Stimulated activated CD8-positive, alpha-beta memory T cell treated with anti-CD3 and anti-CD28 coated beads, Interleukin-7, amount 100 ng/mL, for 24 hours (primary cell): Measurements from ENCODE around the gene CPED1.
"Not testable (repeated sequence)": the region's sequence is repeated elsewhere in the genome, so short reads cannot be mapped to it uniquely, and the experiment has no call there.

Experiments
- DNase-seq: peaks from one replicate; pipeline ENCODE4 v3.0.0-alpha.2; 2020; ENCODE audit warnings: low read depth

CPED1 gene

DNA sequence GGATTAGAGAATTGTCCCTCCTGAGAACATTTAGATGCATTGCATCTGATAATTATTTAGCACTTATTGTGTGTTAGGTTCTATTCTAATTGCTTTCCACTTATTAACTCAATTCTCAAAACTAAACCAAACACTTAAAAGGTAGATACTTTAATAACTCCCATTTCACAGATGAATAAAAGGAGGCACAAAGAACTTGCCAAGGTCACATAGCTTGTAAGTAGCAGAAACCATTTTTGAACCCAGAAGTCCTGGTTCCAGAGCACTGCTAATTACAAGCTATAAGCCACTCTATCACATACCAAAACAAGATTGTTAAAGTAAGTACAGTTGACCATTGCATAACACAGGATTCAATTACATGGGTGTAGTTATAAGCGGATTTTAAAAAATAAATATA lies 164.9 kb downstream of the CPED1 start:
- no peak for DNase-seq

DNA sequence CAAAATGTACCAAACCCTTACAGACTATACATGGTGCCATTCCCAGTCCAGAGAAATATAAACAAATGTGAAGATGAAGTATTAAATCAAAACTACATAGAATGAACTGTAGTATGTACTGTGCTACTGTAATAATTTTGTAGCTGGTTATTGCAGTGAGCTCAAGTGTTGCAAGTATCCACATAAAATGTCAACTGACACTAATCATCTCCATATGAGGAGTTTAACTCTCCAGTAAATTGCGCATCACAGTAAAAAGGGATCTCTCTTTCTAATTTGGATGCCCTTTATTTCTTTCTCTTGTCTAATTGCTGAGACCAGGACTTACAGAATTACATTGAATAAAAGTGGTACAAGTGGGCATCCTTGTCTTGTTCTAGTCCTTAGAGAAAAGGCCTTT lies 165.5 kb downstream of the CPED1 start:
- DNase-seq = no peak

DNA sequence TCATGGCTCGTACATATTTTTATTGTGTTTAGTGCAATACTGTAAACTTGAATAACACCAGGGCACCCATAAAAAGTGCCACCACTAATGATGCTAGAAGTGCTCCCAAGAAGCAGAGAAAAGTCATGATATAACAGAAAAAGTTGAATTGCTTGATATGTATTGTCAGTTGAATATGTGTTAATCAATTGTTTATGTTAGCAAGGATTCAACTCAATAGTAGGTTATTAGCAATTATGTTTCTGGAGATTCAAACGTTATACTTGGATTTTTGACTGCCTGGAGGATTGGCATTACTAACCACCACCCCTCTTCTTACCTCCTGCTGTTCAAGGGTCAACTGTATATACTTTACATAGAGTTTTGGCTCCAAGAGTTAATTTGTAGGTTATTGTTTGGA lies 168.3 kb downstream of the CPED1 start:
- no peak for DNase-seq

DNA sequence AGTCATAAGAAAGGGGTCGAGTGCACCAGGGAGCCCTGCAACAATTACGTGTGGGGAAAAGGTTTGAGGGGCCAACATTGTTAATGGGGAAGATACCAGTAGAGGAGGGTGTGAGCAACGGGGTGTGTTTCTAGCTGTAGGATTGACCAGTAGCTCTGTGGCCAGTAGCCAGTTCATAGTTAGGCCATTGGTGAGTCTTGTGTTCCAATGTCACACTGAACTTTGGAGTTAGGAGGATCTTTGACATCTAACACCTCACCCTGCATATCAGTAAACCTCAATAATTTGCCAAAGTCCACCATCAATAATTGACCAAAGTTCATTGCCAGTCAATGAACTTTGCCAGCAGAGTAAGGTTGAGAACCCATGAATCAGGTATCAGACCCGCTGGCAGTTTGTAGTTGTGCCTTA lies 168.8 kb downstream of the CPED1 start:
- DNase-seq = no peak

DNA sequence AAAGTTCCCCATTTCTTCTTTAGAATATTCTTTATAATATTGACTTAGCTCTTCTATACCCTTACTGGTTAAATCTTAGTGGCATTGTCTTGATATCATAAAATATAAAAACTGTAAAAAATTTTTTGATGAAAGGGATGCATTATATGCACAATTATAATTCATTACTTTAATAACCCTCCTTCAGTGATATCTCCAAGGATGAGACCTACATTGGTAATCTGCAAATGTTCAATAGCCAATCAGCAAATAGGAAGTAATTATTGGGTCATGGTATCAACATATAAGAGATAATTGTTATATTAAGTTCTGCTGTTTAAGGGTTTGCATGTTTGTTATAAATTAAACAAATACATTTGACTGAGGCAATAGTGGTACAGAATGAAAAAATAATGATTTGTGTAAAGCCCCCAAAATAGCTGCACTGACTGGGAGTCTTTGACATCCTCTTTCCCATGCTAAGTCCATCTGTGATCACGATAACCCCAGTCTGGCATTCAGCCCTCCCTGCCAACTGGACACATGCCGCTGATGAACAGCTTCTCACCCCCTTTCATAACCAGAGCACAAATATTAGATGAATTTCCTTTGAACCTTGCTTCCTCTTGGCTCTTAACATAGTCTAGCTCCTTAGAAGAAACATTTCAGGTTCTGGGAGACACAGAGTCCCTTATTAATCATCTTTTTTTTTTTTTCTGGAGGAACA lies 169.5 kb downstream of the CPED1 start:
- DNase-seq = no peak

DNA sequence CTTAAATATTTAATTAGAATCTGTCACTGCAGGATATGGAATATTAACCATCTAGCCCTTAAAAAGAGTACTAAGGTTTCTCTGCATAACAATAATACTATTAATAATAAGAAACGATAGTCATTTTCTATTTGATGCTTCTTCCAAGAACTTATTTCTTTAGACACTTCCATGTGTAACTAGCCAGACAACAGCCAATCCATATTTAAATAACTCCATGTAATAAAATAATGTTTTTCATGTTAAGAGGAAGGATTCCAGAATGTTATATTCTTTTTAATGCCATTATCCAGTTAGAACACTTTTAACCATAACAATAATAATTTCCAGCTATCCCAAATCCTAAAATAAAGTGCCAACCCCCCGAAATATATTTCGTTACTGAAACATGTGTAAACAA lies 170.2 kb downstream of the CPED1 start:
- no peak for DNase-seq

DNA sequence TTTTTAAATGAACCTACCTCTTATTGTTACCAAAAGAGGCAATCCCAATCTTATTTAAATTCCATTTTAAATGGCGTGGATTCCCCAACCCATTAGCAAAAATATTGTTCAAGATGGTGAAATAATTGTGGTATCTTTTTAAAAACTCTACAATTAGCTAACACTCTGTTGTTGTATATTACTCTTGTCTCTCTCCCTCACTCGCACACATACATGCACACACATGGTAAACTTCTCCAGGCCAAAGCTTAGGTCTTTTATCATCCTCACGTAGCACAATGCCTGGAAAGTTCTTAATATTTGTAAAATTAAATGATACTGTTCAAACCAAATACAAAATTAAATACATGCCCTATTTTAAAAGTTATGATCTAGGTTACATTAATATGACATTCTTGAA lies 171.0 kb downstream of the CPED1 start:
- no peak for DNase-seq

DNA sequence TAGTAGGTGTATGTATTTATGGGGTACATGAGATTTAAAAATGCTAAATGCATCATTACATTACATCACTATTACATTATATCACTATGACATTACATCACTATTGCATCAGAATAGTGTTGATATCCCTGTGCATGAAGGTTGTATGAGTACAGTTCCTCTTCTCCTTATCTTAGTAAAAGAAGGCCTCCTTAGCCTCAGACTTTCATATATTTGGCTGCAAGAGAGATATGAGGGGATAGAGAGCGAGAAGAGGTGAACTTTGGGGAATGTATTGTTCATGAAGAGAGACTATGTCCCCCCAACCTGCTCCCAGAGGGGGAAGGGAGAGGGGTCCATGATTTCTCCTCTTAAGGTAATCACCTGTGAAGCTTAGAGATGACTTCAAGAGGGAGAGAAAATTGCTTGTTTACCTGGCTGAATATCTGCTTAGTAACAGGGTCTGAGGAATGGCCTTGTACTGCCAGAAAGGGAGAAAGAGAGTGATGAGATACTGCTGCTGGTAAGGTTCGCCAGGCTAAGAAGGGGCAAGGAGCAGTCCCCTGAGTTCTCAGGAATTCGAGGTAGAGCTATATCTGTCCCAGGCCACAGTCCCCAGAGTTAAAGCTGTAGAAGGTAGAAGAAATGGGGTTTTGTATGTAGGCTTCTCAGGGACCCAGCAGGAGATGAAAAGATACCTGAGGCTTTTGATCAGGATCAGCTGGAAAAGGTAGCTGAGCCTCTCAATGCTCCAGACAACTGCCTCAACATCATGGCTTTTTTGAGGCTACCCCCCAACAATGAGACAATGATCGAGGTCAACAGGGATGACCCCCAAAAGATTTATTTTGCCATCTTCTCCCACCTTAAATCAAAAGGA lies 171.9 kb downstream of the CPED1 start:
- DNase-seq = no peak

DNA sequence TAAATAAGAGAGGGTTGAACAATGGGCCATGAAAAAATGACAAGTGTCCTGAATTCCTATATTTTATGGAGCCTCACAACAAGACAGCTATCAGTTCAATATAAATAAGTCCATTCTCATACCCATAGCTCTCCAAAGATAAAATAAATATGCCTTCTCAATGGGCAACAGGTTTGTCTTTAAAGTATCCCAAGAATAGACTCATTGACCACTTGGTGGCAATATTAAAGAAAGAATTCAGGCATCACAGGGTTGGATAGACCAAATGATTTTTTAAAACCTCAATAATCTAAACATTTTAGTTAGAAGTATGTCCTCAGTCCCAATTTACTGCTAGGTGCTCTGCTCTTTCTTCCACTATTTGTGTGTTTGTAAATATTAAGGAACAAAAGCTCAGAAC lies 175.2 kb downstream of the CPED1 start:
- DNase-seq = no peak

DNA sequence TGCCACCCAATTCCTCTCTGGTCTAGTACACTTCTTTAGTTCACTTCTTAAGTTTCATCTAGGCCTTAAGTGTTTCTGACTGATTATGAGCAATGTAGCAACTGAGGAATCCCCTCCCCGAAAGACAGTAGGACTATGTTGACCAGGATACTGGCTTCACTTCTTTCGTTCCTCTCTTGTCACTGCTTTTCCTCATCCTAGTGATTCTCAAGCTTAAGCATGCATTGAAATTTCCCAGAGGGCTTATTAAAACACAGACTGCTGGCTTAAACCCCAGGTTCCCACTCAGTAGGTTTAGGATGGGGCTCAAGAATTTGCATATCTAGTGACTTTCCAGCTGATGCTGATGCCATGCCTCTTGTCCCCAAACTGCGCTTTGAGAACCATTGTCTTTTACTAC lies 175.7 kb downstream of the CPED1 start:
- DNase-seq = no peak

DNA sequence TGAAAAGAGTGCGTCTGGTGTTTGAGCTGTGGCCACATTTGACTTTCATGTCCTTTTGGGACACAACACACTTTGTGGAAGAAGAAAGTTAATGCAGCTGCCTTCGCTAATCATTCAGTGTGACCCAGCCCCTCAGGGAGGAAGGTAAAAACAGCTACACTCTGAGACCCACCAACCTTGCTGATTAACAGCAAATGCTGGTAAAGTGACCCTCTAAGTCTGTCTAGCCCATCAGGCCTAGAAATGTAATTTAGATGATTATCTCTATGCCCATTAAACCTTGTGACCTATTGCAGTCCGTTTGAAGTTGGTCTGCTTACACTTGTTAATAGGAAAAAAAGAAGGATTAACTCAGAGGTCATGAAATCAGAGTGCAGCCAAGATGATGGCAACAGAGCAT lies 178.4 kb downstream of the CPED1 start:
- no peak for DNase-seq

DNA sequence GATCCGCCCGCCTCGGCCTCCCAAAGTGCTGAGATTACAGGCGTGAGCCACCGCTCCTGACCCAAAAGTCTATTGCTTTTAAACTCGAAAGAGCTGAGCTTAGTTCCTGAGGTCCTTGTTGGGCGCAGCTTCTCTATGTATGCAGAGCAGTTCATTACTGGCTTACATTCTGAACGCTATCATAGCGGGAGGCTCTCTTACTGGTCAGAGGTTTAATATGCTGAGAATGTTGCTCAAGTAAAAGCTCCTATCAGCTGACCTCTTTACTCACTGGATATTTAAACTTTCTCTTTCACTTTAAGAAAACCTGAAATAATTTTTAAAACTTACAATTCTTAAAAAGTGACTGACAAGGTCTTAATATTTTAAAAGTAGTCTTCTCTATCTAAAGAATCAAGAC lies 179.5 kb downstream of the CPED1 start:
- no peak for DNase-seq

DNA sequence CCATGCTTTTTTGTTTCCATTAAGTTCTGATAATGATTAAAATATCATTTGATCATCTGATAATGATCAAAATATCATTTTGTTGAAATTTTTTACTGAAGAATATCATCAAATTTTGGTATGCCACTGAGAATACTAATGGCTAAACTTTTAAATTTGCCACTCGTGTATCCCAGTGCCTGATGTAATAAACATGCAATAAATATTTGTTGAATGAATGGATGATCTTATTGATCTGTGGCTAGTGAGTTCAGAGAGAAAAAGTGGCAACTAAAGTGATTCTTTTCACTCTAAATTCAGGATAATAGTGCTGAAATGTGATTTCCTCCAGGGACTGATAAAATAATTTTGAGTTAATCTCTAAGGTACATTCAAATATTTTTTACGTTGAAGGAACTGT lies 181.0 kb downstream of the CPED1 start:
- no peak for DNase-seq

DNA sequence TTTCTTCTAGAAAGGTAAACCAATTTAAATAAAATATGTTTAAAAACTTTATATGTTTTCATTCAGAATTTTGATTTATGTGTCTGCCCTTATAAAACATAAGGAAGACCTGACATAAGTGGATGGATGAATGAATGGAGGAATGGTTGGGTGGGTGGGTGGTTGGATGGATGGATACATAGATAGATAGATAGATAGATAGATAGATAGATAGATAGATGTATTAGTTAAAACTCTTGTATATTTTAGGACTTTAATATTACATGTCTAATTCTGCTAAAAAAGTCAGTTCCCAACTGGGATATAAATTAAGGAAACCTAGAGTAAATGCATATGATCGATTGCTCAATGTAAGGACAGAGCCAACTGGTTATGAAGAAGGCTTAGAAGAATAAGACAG lies 184.0 kb downstream of the CPED1 start:
- no peak for DNase-seq

DNA sequence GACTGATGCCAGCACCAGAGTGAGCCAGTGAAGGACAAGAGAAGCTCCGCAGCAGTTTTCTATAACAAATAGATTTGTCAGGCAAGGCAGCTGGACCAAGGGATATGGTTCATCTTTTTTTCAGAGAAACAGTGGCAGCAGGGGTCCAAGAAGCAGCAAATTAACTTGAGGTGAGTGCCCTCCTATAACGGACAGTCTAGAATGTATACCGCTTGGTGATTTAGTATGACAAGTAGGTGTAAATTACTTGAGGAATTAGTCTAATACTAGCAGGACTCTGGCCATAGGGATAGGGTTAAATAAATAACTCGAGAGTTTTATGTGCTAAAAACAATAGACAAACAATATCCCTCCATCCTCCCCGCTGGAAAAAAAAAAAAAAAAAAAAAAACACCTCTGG lies 187.3 kb downstream of the CPED1 start:
- DNase-seq = no peak

DNA sequence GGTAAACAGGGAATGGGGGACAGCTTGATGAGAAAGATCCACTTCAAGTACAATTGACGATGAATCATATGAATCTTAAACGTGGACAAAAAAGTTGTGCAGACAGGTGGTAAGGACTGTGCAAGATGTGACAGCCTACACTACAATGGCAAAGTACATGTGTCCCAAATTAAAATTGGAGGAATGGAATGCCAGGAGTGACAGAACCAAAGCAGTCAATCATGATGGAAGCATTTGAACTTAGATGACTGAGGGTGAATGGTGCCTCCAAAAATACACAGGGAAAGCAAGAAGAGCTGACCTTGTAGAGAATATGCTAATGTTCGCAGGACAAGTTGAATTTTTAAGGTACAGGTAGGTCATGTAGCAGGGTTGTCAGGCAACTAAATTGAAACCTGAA lies 189.9 kb downstream of the CPED1 start:
- DNase-seq = no peak

DNA sequence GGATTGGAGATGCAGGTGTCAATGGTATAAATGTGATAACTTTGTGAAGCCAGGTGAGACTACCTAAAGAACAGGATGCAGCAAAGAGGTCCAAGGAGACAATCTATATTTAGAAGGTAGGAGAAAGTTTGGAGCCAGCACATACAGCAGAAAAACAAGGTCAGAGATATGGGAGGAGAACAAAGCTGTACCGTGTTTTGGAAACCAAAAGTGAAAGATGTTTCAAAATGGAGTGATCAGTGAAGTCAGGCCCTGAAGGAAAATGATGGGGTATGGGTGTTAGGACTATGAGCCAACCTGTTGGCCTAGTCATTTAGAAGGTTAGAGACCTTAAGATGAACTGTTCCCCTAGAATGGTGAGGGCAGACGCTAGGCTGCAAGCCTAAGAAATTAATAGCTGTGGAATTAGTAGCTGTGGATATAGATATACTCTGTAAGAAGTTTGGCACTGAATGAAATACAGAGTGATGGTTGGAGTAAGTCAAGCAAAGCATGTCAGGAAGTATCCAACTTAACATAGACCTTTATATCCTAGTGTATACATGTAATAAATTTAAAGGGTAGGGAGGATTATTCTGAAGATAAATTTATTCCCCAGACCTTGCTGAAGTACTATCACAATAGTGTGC lies 190.5 kb downstream of the CPED1 start:
- no peak for DNase-seq

DNA sequence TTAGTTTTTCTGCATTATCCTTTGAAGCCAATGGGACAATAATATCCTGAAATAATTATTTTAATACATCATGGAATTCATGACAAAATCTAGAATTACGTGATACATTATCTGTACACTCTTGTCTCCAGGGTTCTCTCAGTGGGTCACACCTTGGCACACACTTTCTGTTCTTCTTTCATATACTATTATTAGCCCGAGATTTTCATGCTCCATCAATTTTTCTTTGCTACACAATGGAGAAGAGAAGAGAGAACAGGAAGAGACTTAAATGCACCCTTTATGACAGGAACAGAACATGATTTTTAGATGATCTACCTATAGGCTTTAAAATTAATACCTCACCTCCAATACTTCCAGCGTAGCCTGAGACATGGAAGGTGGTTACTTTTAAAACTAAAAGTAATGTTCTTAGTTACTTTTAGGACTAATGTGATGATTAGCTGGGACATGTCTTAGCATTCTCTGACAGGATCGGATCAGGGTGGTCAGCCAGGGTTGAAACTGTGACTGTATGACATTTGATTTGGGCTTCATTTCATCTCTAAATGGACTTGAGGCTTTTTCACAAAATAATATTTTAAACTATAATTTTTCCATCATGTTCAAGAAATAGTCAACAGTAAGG lies 192.0 kb downstream of the CPED1 start:
- no peak for DNase-seq

DNA sequence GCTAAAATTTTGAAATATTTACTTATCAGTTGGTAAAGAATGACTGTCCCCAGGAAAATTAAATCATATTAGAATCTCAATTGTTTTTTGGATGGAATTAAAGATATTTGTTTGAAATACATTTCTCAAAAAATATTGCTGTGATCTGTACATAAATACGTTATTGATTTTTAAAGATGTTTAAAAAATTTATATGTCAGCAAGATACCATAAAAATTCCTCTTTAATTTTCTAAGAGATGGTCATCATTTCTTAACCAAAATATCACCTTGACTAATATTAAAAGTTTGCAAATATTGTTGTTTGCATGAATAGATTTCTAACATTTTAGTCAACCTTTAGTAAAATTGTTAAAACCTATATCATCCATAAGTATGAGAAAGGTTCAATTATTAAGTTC lies 192.8 kb downstream of the CPED1 start:
- DNase-seq = no peak

DNA sequence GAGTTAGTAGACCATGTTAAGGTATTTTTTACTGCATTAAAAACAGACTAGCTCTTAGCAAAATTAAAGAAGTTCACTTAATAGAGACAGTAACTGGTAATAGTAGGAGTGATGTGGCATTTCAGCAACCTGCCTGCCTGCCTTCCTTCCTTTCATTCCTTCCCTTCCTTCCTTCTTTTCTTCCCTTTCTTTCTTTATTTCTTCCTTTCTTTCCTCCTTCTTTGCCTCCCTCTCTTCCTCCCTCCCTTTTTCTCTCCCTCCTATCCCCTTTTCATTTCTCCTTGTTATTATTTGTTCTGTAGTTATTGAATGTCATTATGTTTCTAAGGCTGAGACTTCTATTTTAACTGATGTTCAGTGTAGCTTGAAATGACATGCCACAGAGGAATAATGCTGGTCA lies 193.8 kb downstream of the CPED1 start:
- DNase-seq = no peak

DNA sequence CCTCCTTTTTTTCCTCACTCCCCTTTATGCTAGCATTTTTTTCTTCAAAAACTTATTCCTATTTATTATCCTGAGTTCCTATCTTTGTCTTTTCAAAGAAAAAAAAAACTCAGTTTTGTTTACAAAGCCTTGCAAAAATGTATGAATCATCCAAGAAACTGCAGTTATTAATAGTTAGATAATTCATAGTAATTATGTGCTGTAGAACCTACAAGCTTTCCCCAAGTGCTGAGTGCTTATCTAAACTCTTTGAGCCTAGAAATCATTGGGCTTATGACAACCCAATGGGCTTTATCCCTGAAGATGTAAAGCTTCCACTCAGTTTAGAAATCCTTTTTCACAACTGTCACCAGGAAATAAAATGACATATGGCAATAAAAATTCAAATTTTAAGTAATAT lies 194.4 kb downstream of the CPED1 start:
- DNase-seq = no peak

DNA sequence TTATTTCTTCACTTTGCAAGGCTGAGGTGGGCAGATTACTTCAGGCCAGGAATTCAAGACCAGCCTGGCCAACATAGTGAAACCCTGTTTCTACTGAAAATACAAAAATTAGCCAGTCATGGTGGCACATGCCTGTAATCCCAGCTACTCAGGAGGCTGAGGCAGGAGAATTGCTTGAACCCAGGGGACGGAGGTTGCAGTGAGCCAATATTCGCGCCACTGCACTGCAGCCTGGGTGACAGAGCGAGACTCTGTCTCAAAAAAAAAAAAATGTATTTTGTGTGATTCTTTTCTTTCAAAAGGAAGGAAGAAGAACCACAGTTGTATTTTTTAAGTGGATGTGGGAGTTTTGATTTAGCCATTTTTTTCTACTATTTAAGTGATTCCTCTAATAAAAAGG lies 195.4 kb downstream of the CPED1 start:
- not testable (repeated sequence) for DNase-seq

DNA sequence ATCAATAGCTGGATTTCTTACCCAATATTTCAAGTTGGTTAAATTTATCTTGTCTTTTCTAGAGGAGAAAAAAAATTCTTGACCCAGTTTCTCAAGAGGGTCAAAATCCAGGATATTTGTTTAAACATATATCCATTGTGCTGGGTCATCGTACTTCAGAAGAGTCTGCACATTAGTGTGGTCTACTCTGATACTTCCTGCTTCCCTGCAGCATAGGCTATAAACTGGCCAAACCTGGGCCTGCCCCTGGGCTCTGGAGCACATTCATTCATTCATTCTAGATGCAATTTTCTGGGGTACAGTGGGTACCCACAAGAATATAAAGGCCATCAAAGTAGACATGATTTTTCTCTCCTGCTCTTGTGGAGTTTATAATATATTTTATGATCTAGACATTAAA lies 198.2 kb downstream of the CPED1 start:
- no peak for DNase-seq
